HepG2 (cell line): ENCODE results near the gene NET1. TPM values are rescaled to one million over a fixed set of nuclear protein-coding genes. Genes with fewer than 3 reads are reported as not detected.

ENCODE experiments used
- ATAC-seq: fragments of 200-7000 bp; cut with Tn5 transposase; 3 replicates; pipeline ENCODE4 v1.9.1; 2020; ENCODE audit warnings: mild to moderate bottlenecking, moderate library complexity
- BruUV-seq: library from RNA; stranded (reverse); fragments of 400-500 nt; replicated peaks from 2 replicates; lab custom pipeline; 2021; lab: Mats Ljungman, UMichigan
- CTCF ChIA-PET: fragments of 300-600 bp; formaldehyde crosslinking; extraction: SDS; loops from one replicate; lab custom pipeline; 2021; ENCODE audit warnings: low total read pairs, inconsistent platforms, low intra/inter-chr PET ratio; lab: Yijun Ruan, JAX
- POLR2A ChIA-PET: fragments of 350-600 bp; sonication (Branson Sonifier 250); formaldehyde crosslinking; loops from one replicate; lab custom pipeline; 2020; ENCODE audit warnings: antibody characterized with exemption, inconsistent platforms; lab: Yijun Ruan, JAX
- DNase-seq: peaks from one replicate; pipeline ENCODE4 v3.0.0-alpha.2; 2015; ENCODE audit warnings: low spot score
- FAIRE-seq: peaks from 3 replicates; lab custom pipeline; 2011; peaks lifted over from hg19 to GRCh38; lab: Jason Lieb, UNC
- H2AFZ ChIP-seq: one replicate; pipeline ENCODE4 v1.6.1; 2011; ENCODE audit warnings: low read length, inconsistent platforms
- H3K27ac ChIP-seq: fragments of 300-600 bp; 3 replicates; pipeline ENCODE4 v1.8.0; 2011; ENCODE audit warnings: mixed run types, mild to moderate bottlenecking, mixed read lengths, low read length, inconsistent platforms; ENCODE audit not compliant: insufficient read depth; ENCODE audit errors: extremely low read length
- H3K27me3 ChIP-seq, 2 experiments: fragments of 200-600 bp in 1 of 2; 2 replicates in 1 of 2; 3 replicates in 1 of 2; pipeline versions ENCODE4 v1.6.0 to v1.8.0; 2011; ENCODE audit warnings: low read length in 2 of 2, mild to moderate bottlenecking in 2 of 2, moderate library complexity in 2 of 2, inconsistent platforms in 1 of 2; ENCODE audit not compliant: insufficient read depth in 2 of 2, control insufficient read depth in 1 of 2
- H3K36me3 ChIP-seq, 2 experiments: fragments of 200-600 bp in 1 of 2; replicated peaks in 1 of 2; 2 replicates in 1 of 2; 3 replicates in 1 of 2; pipeline versions ENCODE4 v1.5.1 to v1.8.0; 2011; ENCODE audit warnings: low read length in 2 of 2, inconsistent platforms in 1 of 2; ENCODE audit not compliant: insufficient read depth in 2 of 2, control insufficient read depth in 1 of 2
- H3K4me1 ChIP-seq: 2 replicates; pipeline ENCODE4 v1.5.1; 2012; ENCODE audit warnings: low read length, inconsistent platforms; ENCODE audit not compliant: insufficient read depth
- H3K4me2 ChIP-seq: 2 replicates; pipeline ENCODE4 v1.6.0; 2011; ENCODE audit warnings: low read depth, low read length, inconsistent platforms
- H3K4me3 ChIP-seq, 3 experiments: fragments of 200-600 bp in 1 of 3; sonication (generic), shearing (Covaris generic) in 1 of 3; replicated peaks in 1 of 3; 2 replicates each; pipeline ENCODE4 v1.5.1; 2011 to 2016; ENCODE audit warnings: low read length in 3 of 3, inconsistent platforms in 2 of 3, low read depth in 2 of 3, mild to moderate bottlenecking in 2 of 3, control low read depth in 1 of 3, mixed read lengths in 1 of 3; ENCODE audit not compliant: insufficient read depth in 1 of 3
- H3K79me2 ChIP-seq: one replicate; pipeline ENCODE4 v1.6.1; 2011; ENCODE audit warnings: low read length, inconsistent platforms; ENCODE audit not compliant: insufficient read depth
- H3K9ac ChIP-seq: 2 replicates; pipeline ENCODE4 v1.6.0; 2011; ENCODE audit warnings: mild to moderate bottlenecking, low read depth, low read length, inconsistent platforms; ENCODE audit not compliant: insufficient read depth
- H3K9me3 ChIP-seq: 2 replicates; pipeline ENCODE4 v1.5.1; 2012; ENCODE audit warnings: mild to moderate bottlenecking, low read length
- H4K20me1 ChIP-seq: 2 replicates; pipeline ENCODE4 v1.6.0; 2011; ENCODE audit warnings: inconsistent platforms, mild to moderate bottlenecking, low read length, moderate library complexity; ENCODE audit not compliant: insufficient read depth
- ARNTL ChIP-seq: sonication (generic); formaldehyde crosslinking; IDR thresholded peaks from 2 replicates; pipeline ENCODE4 v1.4.0; 2020; ENCODE audit warnings: mild to moderate bottlenecking, missing genetic modification reagents
- HES4 ChIP-seq: sonication (generic); formaldehyde crosslinking; IDR thresholded peaks from 2 replicates; pipeline ENCODE4 v1.9.0; 2021; ENCODE audit warnings: mild to moderate bottlenecking, missing genetic modification reagents, borderline replicate concordance
- HOXA5 ChIP-seq: sonication (generic); formaldehyde crosslinking; IDR thresholded peaks from 2 replicates; pipeline ENCODE4 v1.4.0; 2020; ENCODE audit warnings: missing genetic modification reagents
- KDM6A ChIP-seq: IDR thresholded peaks from 2 replicates; pipeline ENCODE4 v1.6.1; 2016; ENCODE audit warnings: low read depth
- MED8 ChIP-seq: sonication (generic); formaldehyde crosslinking; IDR thresholded peaks from 2 replicates; pipeline ENCODE4 v1.8.1; 2023; ENCODE audit warnings: mild to moderate bottlenecking, missing genetic modification reagents; ENCODE audit not compliant: insufficient replicate concordance
- PITX1 ChIP-seq: sonication (generic); formaldehyde crosslinking; IDR thresholded peaks from 2 replicates; pipeline ENCODE4 v1.5.1; 2020; ENCODE audit warnings: mild to moderate bottlenecking, missing genetic modification reagents
- REL ChIP-seq: sonication (generic); formaldehyde crosslinking; conservative IDR thresholded peaks from 2 replicates; pipeline ENCODE4 v1.8.0; 2022; ENCODE audit warnings: mild to moderate bottlenecking, missing genetic modification reagents, moderate library complexity
- TBL1XR1 ChIP-seq: fragments of 150-350 bp; IDR thresholded peaks from 2 replicates; pipeline ENCODE4 v1.6.1; 2014; ENCODE audit warnings: borderline replicate concordance, low read length; ENCODE audit not compliant: partially characterized antibody
- ZNF484 ChIP-seq: sonication (generic); formaldehyde crosslinking; IDR thresholded peaks from 2 replicates; pipeline ENCODE4 v1.5.1; 2020; ENCODE audit warnings: mild to moderate bottlenecking, low read depth, missing genetic modification reagents, borderline replicate concordance
- ZNF547 ChIP-seq: sonication (generic); formaldehyde crosslinking; IDR thresholded peaks from 2 replicates; pipeline ENCODE4 v1.5.1; 2020; ENCODE audit warnings: mild to moderate bottlenecking, missing genetic modification reagents
- ZNF772 ChIP-seq: sonication (generic); formaldehyde crosslinking; IDR thresholded peaks from 2 replicates; pipeline ENCODE4 v1.5.0; 2020; ENCODE audit warnings: mild to moderate bottlenecking, missing genetic modification reagents
- WGBS: methylation state at CpG from one replicate; pipeline ENCODE4 v1.1.6; 2017; ENCODE audit warnings: low lambda C conversion rate; 5-methylcytosine and 5-hydroxymethylcytosine counted together
- in situ Hi-C: cut with HindIII; loops from 2 replicates; pipeline ENCODE4 v1.10.0; 2017; ENCODE audit warnings: low pct_unique_long_range_greater_than_20kb; ENCODE audit not compliant: extremely low pct_ligation_motif_present
- intact Hi-C: fragments of 100-400 bp; cut with micrococcal nuclease; formaldehyde crosslinking; loops from one replicate; pipeline ENCODE4 v1.10.0; 2022; ENCODE audit not compliant: unreplicated experiment
- polyA plus RNA-seq, 8 experiments: library from polyadenylated mRNA; depleted of rRNA in 3 of 8; stranded (reverse) in 7 of 8; unstranded in 1 of 8; fragments of >200 nt; fragmentation: Illumina TruSeq in 4 of 8; extraction: Trizol in 4 of 8; gene quantifications; 2 replicates each; pipeline versions ENCODE4 v1.2.1 to v1.2.3, GENCODE V29; 2011 to 2016; ENCODE audit warnings: low read depth in 4 of 8, missing spikeins in 1 of 8, mixed read lengths in 1 of 8; ENCODE audit not compliant: insufficient read depth in 1 of 8
- total RNA-seq, 5 experiments: library from RNA; depleted of rRNA; stranded (reverse); fragments of >200 nt; fragmentation: Illumina TruSeq; extraction: Trizol; gene quantifications; 2 replicates each; pipeline ENCODE4 v1.2.3, GENCODE V29; 2016; ENCODE audit warnings: low read depth in 1 of 5
- TF ChIP-seq, protein P1 (sequence below): sonication (generic); formaldehyde crosslinking; IDR thresholded peaks from 2 replicates; pipeline ENCODE4 v1.4.0; 2020; ENCODE audit warnings: mild to moderate bottlenecking, missing genetic modification reagents
- TF ChIP-seq, protein P2 (sequence below): sonication (generic); formaldehyde crosslinking; IDR thresholded peaks from 2 replicates; pipeline ENCODE4 v1.8.0; 2022; ENCODE audit warnings: missing genetic modification reagents, low read depth, mild to moderate bottlenecking, borderline replicate concordance

Gene NET1
- total and polyA plus RNA-seq, 2 of the 13 experiments (the other 11 are each of a cell fraction or from before 2014, with no cell fraction given): 48.1 to 65.8 TPM

DNA sequence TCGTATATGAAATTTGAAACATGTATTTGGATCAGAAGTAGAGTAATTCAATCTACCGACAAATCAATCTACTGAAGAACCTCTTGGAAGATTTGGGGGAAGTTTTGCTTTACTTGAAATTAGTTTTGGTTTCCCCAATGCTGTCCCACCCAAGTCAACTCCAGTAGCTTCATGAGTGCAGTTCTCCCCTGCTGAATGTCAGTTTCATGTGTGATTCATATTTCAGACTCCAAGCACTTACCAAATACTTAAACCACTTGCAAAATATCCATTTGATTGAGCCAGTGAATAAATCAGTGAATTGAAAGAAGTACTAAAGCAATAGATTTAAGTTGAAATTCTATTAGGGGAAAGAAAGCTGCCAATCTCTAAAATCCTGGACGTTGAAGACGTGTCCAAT lies 77.7 kb downstream of the NET1 start:
- FAIRE-seq (no peak), DNase-seq (no peak), ATAC-seq (no peak)
- peaks cover 11% of the 10 kb centered on the region; the same call in 1 of the 2 replicates for H3K9me3 ChIP-seq
- H3K4me1 ChIP-seq: peaks cover 65% of the 10 kb centered on the region
- no peak overlapping the region for H2AFZ ChIP-seq
- H3K27ac ChIP-seq: no peak overlapping the region
- H3K9ac ChIP-seq: no peak overlapping the region
- H3K4me3 ChIP-seq: no peak overlapping the region
- H4K20me1 ChIP-seq: no peaks in the 10 kb centered on the region
- no peak overlapping the region for H3K4me2 ChIP-seq
- no peaks in the 10 kb centered on the region for H3K79me2 ChIP-seq
- no TSS peak for BruUV-seq
- in situ Hi-C loops: no loop called here
- intact Hi-C loops: no loop called here
- H3K27me3 ChIP-seq: peaks cover 2 to 31% of the 10 kb centered on the region in 2 experiments; a peak in 3 of 5 replicates
- ChIA-PET CTCF (no interaction called here), POLR2A (interaction anchor here (1.3 kb wide), 1 partner anchor 64 kb away, joined by 3 read pairs; no protein-coding TSS in a partner anchor)
- no peaks in the 10 kb centered on the region for H3K36me3 ChIP-seq
- TF ChIP-seq KDM6A (CRISPR knock-in tag) (no peak), HES4 (CRISPR knock-in tag) (no peak)
- 77% methylated on average over 4 of the region's 4 CpGs for WGBS

DNA sequence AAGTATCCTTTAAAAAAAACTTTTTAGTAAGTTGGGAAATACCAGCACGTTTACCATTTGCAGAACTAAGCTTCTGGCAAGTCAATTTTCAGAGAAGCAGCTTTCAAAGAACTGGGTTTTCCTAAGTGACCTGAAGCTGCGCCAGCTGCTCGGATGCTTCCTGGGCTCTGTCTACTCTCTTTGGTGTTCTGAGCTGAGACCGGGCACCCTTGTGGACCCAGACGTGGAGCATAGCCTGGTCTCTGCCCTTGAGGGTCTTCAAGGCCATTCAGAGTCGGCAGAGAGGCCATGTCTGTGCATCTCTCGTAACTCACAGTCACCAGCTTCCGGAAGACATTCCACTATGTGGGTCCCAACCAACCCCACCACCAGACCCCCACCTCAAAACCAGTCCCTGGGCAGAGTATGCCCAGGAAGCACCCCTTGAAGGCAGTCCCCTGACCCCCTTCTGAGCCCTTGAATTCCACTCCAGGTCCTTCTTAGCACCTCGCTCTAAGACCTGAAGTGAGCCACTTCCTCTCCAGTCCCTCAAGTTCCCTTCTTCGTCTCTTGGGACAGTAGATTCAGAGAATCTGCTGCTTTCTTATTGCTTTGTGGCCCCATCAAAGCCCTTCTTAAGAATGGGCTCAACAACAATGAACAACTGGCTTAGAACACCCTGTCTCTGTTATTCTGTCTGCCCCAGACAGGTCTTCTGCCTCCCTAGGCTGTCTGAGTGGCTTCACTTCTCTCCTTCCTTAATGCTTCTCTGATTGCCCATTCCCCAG lies 78.5 kb downstream of the NET1 start:
- CTCF ChIA-PET: no interaction called here
- DNase-seq (no peak), FAIRE-seq (no peak), ATAC-seq (no peak)
- Histone ChIP-seq H3K4me3 (no peak overlapping the region), H3K27ac (no peak overlapping the region), H3K9ac (no peak overlapping the region), H3K4me2 (no peak overlapping the region), H2AFZ (no peak overlapping the region), H3K27me3 (peaks cover 0 to 23% of the 10 kb centered on the region in 2 experiments; a peak in 3 of 5 replicates), H3K79me2 (no peaks in the 10 kb centered on the region), H3K36me3 (no peaks in the 10 kb centered on the region), H3K9me3 (peaks cover 11% of the 10 kb centered on the region; the same call in 1 of the 2 replicates), H4K20me1 (no peaks in the 10 kb centered on the region), H3K4me1 (peaks cover 70% of the 10 kb centered on the region)
- TF ChIP-seq, protein P1, sequence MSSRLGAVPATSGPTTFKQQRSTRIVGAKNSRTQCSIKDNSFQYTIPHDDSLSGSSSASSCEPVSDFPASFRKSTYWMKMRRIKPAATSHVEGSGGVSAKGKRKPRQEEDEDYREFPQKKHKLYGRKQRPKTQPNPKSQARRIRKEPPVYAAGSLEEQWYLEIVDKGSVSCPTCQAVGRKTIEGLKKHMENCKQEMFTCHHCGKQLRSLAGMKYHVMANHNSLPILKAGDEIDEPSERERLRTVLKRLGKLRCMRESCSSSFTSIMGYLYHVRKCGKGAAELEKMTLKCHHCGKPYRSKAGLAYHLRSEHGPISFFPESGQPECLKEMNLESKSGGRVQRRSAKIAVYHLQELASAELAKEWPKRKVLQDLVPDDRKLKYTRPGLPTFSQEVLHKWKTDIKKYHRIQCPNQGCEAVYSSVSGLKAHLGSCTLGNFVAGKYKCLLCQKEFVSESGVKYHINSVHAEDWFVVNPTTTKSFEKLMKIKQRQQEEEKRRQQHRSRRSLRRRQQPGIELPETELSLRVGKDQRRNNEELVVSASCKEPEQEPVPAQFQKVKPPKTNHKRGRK: no peak
- TF ChIP-seq MED8 (CRISPR knock-in tag) (no peak), HOXA5 (CRISPR knock-in tag) (no peak), TBL1XR1 (no peak), ZNF547 (CRISPR knock-in tag) (no peak), ZNF484 (CRISPR knock-in tag) (no peak), REL (CRISPR knock-in tag) (no peak), ZNF772 (CRISPR knock-in tag) (no peak), PITX1 (CRISPR knock-in tag) (no peak), ARNTL (no peak)
- TF ChIP-seq, protein P2, sequence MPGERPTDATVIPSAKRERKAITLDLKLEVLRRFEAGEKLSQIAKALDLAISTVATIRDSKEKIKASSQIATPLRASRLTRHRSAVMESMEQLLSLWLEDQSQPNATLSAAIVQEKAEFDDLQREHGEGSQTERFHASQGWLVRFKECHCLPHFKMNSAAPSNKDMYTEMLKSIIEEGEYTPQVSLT: no peak
- POLR2A ChIA-PET: interaction anchor here (1.3 kb wide), 1 partner anchor 64 kb away, joined by 3 read pairs; no protein-coding TSS in a partner anchor
- intact Hi-C loops (no loop called here), in situ Hi-C loops (no loop called here)
- no TSS peak for BruUV-seq
- 58% methylated on average over 10 of the region's 10 CpGs for WGBS
